ENCODE measurements around the gene CMTM8.

CMTM8 gene

DNA sequence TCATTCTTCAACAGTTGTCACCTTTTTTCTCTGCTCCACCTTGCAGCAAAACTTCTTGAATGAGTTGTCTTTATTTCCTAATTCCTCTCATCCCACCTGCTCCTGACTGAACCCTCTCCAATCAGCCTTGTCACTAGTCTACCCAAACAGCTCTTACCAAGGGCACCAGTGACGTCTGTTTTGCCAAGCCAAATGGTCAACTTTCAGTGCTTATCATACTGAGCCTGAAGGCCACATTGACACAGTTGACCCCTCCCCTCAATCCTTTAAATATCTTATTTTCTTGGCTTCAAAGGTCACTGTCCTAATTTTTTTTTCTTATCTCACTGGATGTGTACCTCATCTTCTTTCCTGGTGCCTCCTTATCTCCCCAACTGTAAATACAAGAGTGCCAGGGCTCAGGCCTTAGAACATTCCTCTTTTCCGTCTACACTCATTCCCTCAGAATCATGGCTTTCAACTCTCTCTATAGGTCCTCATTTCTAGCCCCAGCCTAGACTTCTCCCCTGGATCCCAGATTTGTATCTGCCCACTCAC is 43.2 kb downstream of the CMTM8 start:
- DNase-seq: no peak

DNA sequence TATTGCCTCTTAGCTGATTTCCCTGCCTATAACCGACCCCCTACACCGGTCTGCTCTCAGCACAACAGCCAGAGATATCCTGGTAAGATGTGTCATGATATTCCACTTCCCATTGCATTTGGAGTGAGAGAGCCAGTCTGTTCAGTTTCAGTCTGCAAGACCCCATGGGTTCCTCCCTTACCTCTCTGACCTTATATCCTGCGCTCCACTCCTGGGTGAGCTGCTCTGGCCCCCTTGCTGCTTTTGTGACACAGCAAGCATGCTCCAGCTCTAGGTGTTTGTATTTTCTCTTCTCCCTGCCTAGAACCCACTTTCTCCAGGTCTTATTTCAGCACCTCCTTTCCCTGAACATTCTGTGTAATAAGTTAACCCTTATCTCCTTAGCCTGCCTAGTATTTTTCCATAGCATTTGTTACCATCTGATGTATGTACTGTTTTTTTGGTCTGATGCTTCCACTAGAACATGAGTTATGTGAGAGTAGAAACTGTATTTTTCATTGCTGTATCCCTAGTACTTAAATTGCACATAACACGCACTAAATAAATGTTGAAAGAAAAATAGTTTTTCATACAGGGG is 44.2 kb downstream of the CMTM8 start:
- DNase-seq: no peak

- DNase-seq: no peak
Observed at GRCh38 chr3:32283304-32283703, 44.8 kb downstream of the CMTM8 start.

GRCh38 chr3:32284443-32285212 is 46.1 kb downstream of the CMTM8 start:
- DNase-seq: no peak

- DNase-seq: no peak
Observed at GRCh38 chr3:32285891-32286290, 47.4 kb downstream of the CMTM8 start.

DNA sequence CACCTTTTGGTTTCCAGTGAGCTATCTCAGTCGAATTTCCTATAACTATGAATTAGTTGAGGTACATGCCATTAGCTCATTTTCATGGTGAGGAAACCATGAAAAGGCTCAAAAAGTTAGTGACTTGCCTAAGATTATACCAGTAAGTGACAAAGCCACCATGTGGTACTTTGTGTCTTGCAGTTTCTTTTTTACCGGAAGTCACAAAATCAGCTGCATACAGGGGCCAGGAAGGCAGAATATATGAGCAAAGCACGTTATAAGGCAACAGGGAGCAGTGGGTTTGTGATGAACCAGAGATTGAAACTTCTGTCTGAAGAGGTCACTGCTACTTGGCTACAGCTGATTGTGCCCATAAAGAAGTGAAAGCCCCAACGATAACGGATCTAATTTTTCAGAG is 50.3 kb downstream of the CMTM8 start:
- DNase-seq: no peak

- no peak for DNase-seq
Observed at GRCh38 chr3:32290619-32291018, 52.1 kb downstream of the CMTM8 start.

DNA sequence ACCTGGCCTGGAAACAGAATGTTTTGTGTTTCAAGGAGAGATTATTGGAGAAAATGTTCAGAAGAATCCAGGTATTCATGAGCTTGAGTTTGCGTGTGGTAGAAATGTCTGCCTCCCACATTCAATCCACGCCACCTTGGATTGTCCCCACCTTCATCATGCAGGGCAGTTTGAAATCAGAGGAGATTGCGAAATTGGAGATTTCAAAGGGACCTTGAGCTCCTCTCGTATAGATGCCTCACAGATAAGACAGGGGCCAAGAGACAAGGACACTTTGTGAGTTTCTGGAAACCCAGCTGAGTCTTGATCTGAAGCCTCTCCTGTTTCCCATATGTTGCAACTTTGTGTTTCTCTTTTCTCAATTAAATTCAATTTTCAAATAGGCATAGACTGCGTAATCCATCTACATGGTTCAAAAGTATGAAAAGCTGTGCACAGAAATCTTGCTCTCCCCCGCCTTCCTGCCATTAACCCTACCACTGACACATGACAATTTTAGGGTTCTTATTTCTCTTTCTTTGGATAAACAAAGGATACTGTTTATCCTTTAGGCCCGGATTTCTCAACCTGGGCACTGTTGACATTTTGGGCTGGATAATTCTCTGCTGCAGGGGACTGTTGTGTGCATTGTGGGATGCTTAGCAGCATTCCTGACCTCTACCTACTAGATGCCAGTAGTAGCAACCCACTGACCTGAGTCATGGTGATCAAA is 53.8 kb downstream of the CMTM8 start:
- no peak for DNase-seq

- no peak for DNase-seq
Observed at GRCh38 chr3:32293903-32294302, 55.4 kb downstream of the CMTM8 start.

- no peak for DNase-seq
Observed at GRCh38 chr3:32296251-32297204, 58.0 kb downstream of the CMTM8 start.

- DNase-seq: no peak
Observed at GRCh38 chr3:32297366-32297765, 58.9 kb downstream of the CMTM8 start.

- DNase-seq: no peak
Observed at GRCh38 chr3:32301426-32301825, 62.9 kb downstream of the CMTM8 start.

- no peak for DNase-seq
Observed at GRCh38 chr3:32302601-32303398, 64.3 kb downstream of the CMTM8 start.

DNA sequence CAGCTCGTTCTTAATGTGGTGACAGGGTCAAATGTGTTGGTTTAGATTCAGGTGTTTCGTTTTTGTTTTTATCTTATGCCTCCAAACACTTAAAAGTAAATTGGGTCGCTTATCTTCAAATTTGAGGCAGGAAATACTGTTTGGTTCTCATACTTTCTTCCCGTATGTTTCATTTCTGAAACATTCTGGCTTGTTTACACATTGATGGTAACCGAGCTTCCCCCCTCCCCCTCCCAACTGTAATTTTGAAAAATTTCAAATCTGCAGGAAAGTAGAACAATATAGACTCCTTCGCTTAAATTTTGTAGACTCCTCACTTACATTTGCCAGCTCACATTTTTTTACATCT is 64.9 kb downstream of the CMTM8 start:
- no peak for DNase-seq

- no peak for DNase-seq
Observed at GRCh38 chr3:32303977-32304881, 65.7 kb downstream of the CMTM8 start.

GRCh38 chr3:32305361-32305876 is 66.9 kb downstream of the CMTM8 start:
- DNase-seq: no peak

GRCh38 chr3:32306072-32306471 is 67.6 kb downstream of the CMTM8 start:
- no peak for DNase-seq

GRCh38 chr3:32307591-32307990 is 69.1 kb downstream of the CMTM8 start:
- no peak for DNase-seq

GRCh38 chr3:32308378-32308777 is 69.9 kb downstream of the CMTM8 start:
- DNase-seq: no peak

DNA sequence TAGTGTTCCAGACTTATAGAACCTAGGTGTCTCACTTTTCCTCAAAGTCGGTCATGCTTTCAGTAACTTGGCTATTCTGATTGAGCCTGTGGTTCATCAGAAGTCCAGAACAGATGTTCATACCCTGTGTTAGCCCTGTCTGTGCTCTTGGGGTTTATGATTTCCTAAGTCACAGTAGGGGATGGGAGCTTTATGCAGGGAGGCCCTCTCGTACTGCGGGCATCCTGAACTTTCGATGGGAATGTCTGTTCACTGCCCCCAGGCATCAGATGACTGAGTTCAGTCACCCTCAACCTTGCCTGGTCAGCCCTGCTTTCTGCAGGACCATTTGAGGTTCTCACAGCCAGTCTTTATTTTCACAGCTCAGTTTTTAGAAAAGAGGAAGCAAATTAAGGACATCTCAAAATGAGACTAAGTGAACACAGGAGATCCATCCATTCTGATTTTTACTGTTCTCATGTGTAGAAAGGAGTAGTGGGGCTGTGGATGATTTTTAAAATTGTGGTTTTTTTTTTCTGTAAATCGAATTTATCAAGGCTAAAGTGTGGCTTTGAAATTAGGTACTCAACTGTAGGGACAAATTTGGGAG is 71.3 kb downstream of the CMTM8 start:
- DNase-seq: no peak
